H4 (cell line): Measurements from ENCODE around the gene SETX. TPM values are rescaled to one million over a fixed set of nuclear protein-coding genes. Genes with fewer than 3 reads are reported as not detected.
A peak's percentile ranks its signal among the peaks of the same experiment; 100 is the strongest.

Experiments
- DNase-seq: peaks from one replicate; pipeline ENCODE4 v3.0.0-alpha.2; 2015; ENCODE audit warnings: low spot score
- total RNA-seq: library from RNA; depleted of rRNA; stranded (reverse); fragments of >200 nt; shearing (Covaris generic); gene quantifications from 2 replicates; pipeline ENCODE4 v1.2.3, GENCODE V29; 2014

The SETX gene
- total RNA-seq, 1 experiment from 2014 or later, result 16.7 TPM

DNA sequence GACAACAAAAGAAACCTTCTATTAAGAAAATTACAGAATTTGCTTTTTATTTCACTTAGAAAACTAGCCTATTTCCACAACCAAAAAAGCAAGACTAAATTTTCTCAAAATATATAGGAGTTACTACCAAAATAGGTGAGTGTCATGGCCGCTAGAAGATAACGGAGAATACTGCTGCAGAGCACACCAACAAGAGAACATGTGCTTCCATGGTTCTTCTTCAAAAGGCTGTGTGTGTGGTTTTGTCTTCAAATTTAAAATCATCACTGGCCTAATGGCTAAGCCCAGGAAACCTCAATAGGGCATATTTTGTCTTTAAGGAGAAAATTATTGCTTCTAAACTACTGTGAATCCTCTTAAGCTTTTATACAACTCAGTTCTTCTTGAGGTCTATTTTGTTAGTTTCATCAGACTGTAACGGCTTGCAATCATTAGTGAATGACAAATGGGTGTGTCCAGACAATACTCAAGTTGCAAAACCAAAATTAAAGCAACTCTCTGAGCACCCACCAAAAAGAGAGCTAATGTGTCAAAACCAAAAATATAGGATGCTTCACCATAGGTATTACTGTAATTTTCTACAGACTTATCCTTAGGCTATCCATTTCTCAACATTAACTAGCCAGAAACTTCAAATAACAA, 3.3 kb downstream of the SETX start:
- no peak for DNase-seq

DNA sequence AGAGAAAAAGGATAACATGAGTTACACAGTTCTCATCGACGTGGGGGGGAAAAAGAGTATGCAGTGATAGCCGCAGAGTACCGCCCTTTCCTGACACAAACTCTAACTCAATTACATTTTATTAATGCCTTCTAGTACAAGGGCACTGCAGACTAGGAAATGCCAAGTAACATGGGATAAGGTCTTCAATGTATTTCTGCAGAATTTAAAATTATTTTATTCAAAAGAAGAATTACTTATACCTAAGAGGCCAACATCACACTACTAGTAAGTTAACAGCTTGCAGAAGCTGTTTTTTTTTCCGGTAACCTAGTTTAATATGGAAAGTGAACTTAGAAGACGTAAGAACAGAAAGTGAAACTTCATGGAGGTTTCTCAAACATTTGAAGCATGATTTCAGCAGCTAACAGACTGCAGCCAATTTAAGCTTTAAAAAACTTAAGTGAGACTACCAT, 3.9 kb downstream of the SETX start:
- DNase-seq, result no peak

DNA sequence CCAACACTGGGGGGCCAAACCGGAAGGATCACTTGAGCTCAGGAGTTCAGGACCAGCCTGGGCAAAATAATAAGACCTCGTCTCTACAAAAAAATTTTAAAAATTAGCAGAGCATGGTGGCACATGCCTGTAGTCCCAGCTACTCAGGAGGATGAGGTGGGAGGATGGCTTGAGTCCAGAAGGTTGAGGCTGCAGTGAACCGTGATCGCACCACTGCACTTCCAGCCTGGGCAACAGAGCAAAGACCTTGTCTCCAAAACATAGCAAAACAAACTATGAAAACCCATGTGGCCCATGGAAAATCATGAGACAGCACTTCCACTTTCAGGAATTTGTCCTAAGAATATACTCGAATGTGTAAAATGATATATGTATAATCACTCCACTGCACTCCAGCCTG, 6.1 kb downstream of the SETX start:
- no peak for DNase-seq

DNA sequence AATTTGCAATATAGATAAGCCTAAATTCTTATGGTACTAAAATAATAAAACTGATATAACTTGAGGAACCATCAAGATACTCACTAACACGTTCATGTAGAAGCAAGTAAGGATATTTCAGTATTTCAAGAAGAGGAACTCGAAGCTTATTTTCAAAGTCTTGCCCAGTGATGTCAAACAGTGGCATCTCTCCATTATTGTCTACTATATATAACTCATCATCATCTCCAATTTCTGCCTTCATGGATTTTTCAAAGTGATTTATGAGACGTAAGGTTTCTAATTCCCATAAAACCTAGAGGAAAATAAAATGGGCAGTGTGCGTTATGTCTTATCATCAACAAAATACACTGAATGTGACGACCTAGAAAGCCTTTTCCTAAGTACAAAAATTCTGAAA, 8.6 kb downstream of the SETX start:
- DNase-seq, result no peak

GRCh38 chr9:132341177-132341840, 13.5 kb downstream of the SETX start:
- DNase-seq, result no peak

GRCh38 chr9:132334364-132334763, 20.4 kb downstream of the SETX start:
- DNase-seq, result no peak

DNA sequence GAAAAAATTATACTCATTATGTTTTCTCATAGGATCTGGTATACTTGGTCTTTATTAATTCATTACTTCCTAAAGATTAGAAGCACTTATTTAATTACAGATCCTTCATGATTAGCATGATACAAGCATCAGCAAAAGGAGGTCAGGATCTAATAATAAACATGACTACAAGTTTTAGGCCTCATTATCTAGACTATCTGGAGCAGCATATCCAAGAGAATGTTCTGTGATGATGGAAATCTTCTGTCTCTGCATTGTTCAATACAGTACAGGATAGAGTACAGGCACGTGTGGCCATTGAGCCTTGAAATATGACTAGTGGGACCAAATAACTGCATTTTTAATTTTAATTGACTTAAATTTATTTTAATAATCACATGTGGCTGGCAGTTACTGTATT, 21.2 kb downstream of the SETX start:
- no peak for DNase-seq

DNA sequence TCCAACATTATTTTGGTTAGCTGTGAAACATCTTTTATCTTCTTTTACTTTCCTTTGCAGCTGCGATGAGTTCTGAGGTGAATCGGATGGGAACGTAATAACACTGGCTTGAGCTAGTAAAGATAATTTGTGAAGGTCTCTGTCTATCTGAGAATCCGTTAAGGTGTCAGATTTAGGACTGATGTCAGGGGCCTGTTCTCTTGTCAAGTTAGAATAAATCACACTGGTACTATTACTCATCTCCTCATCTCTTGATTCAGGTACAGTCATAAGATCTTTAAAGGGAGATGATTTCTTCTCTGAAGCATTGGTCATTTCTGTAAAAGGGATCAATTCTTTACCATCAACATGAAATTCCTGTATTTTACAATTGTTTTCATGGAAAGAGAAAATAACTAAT, 26.2 kb downstream of the SETX start:
- DNase-seq, result no peak

GRCh38 chr9:132327537-132327936, 27.2 kb downstream of the SETX start:
- DNase-seq, result no peak

- no peak for DNase-seq
These were observed 30.4 kb downstream of the SETX start for GRCh38 chr9:132324425-132324824.

DNA sequence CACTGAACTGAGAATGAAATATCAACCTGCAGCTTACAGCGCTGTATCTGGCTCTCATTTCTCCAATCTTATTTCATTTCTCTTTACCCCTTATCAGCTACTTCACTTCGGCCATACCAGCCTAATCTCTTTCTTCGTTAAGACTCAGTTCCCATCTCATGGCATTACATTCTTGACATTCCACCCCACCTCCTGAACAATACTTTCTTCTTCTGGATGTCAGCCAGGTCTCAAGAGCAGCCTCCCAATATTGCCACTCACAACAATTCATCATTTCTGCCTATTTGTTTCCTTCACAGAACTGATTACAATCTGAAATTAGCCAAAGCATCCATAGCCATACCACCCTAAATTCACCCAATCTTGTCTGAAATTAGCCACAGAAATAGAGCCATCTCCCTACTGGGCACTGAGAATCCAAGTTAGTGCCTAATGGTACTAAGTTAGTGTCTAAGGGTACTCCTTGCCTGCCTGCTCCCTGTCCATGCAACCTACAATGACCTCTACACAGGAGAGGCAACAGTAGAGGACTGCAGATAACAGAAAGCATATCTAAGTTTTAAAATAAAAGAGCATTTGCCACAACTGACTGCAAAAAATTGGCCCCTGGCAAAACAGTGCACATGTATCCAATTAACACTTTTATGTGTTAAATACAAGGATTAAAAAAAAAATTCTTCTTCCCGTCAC, 35.2 kb downstream of the SETX start:
- no peak for DNase-seq

DNA sequence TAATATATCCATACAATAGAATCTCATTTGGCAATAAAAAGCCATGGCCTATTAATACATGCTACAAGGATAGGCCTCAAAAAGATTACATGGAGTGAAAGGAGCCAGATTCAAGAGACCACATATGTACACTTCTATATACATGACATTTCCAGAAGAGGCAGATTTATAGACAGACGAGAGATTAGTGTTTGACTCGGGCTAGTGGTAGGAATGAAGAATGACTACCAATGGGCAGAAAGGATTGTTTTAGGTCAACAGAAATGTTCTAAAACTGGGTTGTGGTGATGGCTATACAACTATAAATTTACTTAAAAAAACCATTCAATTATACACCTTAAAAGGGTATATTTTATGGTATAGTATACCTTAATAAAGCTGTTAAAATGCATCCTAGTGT, 41.9 kb downstream of the SETX start:
- no peak for DNase-seq

DNA sequence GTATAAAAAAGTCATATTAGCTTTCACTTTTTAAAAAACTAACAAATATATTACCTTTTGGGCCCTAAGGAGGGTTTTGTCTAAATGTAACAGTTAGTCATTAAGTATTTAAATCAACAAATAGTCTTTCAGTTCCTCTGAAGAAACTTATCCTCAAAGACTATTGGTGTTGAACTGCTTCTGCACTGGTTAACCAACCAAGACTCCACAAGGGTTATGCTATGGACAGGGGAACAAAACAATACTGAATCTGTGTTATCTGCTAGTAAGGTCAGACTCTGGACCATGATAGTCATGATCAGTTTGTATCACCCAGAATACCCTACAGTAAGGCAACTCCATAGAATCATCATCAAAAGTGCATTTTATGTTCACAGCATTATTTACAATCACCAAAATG, 42.4 kb downstream of the SETX start:
- DNase-seq, result no peak

DNA sequence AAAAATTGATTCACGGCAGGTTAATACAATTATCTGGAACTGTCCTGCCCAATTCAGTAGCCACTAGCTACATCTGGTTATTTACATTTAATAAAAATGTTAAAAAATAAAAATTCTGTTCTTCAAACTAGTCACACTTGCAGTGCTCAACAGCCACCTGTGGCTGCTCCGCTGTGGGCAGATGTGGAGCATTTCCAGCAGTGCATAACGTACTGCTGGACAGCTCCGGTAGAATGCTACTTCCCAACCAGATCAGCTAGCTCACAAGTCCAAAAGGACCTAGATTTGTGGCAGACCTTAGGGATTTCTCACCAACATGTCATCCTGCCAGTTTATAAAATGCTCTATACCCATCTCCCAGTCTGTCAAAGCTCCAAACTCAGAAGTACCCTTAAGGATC, 42.8 kb downstream of the SETX start:
- DNase-seq, result no peak

- no peak for DNase-seq
These were observed 45.7 kb downstream of the SETX start for GRCh38 chr9:132309056-132309455.

DNA sequence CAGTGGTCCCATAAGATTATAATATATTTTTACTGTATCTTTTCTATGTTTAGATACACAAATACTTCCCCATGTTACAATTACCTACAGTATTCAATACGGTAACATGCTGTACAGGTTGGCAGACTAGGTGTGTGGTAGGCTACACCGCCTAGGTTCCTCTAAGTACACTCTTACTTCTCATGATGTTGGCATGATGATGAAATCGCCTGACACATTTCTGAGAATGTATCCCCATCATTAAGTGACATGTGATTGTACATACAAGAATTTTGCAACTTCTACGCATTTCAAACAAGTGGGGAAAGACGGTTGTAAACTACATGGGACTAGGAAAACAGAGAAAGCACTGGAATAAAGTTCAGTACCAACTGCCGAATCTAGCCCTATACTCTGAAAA, 53.3 kb downstream of the SETX start:
- DNase-seq, result no peak

GRCh38 chr9:132299221-132299620, 55.6 kb downstream of the SETX start:
- no peak for DNase-seq

GRCh38 chr9:132295181-132295580, 59.6 kb downstream of the SETX start:
- no peak for DNase-seq

- DNase-seq, result no peak
These were observed 61.6 kb downstream of the SETX start for GRCh38 chr9:132293145-132293721.

DNA sequence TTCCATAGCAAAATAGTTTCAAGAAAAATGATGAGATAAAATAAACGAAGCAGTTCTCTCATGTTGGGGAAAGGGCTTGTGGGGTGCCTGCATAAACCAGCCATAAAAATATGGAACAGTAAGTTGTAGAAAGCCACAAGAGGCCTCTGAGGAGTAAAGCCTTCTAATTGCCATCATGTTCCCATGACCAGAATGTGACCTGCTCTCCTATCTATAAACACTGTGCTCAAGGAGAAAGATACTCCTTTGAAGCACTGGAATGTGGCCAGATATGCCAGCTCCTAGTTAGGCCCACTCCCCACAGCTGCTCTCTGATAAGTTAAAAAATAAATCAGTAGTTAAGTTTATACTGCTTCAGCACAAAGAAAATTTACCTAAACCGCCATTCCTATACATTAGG, 65.8 kb downstream of the SETX start:
- no peak for DNase-seq

GRCh38 chr9:132288361-132288760, 66.4 kb downstream of the SETX start:
- DNase-seq, result peak; percentile 22

DNA sequence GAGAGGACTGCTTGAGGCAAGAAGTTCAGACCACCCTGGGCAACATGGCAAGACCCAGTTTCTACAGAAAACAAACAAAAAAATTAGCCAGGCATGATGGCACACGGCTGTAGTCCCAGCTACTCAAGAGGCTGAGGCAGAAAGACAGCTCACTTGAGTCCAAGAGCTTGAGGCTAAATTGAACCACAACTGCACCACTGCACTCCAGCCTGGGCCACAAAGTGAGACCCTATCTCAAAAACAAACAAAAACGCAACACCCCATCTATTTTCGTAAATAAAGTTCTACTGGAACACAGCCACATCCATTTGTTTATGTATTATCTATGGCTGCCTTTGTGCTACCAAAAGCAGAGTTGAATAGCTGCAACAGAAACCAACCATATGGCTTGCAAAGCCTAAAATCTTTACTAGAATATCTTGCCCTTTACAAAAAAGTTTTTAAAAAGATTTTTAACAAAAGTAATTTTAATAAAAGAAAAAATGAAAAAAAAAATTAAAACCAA, 67.5 kb downstream of the SETX start:
- no peak for DNase-seq

DNA sequence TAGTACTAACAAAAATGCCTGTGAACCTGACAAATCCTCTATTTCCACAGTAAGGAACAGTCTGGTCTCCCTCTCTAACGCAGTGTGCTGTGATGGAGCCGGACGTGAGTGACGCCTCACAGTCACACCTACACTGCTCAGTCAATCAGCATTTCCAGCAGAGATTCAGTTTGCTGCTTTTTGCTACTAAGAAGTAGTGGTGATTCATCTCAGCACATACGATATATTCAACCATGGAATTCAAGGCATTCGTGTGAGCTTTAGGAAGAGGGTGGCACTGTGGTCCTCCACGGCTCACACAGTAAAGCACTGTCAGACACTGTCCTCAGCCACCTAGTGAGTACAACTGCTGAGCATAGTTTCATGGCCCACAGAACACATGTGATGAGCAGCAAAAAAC, 70.9 kb downstream of the SETX start:
- no peak for DNase-seq
